Caki2 (cell line): ENCODE measurements around the gene NGF. TPM values are rescaled to one million over a fixed set of nuclear protein-coding genes. Genes with fewer than 3 reads are reported as not detected.
"Not testable (repeated sequence)": the region's sequence is repeated elsewhere in the genome, so short reads cannot be mapped to it uniquely, and the experiment has no call there.

Experiments
- DNase-seq: peaks from one replicate; pipeline ENCODE4 v3.0.0-alpha.2; 2015; ENCODE audit warnings: low read depth
- in situ Hi-C: cut with HindIII; loops from 2 replicates; pipeline ENCODE4 v1.10.0; 2016; ENCODE audit warnings: low sequenced_read_pairs, low pct_unique_long_range_greater_than_20kb, mixed read lengths
- total RNA-seq: library from RNA; depleted of rRNA; stranded (reverse); fragments of >200 nt; shearing (Covaris generic); gene quantifications from 2 replicates; pipeline ENCODE4 v1.2.3, GENCODE V29; 2014; ENCODE audit warnings: low replicate concordance

The NGF gene
- total RNA-seq, 1 experiment from 2014 or later, result not detected

- in situ Hi-C loops, result no loop called here
These were observed 23.3 kb downstream of the NGF start for GRCh38 chr1:115314765-115315164.

DNA sequence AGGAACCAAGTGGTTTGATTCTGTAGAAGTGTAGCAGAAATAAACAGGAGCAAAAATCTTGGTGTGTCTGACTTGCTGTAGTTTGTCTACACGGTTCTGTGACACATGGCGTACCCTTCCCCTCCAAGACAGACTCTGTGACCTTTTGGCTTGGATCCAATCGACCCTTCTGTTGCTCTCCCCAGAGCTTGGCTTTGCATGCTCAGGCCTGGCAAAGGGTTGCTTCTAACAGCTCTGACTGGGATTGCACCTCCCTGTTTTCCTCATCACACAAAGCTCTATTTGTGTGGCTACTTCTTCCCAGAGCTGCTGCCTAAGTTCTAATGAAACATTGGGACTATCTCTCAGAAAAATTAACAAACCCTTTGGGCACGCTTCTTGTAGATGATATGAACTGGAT lies 24.0 kb downstream of the NGF start:
- in situ Hi-C loops, result no loop called here

More at GRCh38 chr1:115314765-115315164, 23.3 kb downstream of the NGF start:
- DNase-seq, result no peak

DNA sequence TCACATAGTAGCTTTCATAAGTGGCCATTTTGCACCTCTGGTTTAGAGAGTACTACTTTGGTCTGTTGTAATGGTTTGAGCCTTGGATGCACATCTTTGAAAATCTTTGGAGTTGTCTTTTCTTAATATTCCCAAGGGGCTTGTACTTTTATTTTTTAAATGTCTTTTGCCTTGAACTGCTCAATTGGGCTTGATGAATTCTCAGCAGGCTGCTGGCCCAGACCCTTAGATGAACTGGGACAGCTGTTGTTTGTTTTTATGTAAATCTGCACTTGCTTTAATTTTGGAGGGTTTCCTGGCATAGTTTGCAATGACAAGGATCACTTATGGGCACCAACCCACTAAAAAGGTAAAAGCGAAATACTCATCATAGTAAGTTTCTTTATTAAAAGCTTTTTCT lies 24.9 kb downstream of the NGF start:
- no peak for DNase-seq
- in situ Hi-C loops, result no loop called here

More for the DNA sequence above, 24.0 kb downstream of the NGF start:
- no peak for DNase-seq

DNA sequence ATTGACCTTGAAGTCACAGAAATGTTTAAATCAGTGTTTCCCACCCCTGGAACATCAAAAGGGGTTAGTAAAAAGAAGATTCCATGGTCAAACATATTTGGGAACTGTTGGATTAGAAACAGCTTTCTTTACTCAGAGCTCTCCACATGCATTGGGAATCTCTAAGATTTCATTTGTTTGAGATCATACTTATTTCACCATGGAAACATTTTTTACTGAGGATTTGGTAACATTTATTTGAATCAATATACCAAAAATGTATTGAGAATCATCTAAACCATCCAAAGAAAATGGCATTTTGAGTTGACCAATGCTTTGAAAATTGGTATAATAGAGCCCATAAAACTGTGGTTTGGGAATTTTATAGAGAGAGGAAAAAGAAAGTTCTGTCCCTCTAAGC lies 25.3 kb downstream of the NGF start:
- DNase-seq, result no peak
- in situ Hi-C loops, result no loop called here

- DNase-seq, result no peak
- in situ Hi-C loops, result no loop called here
These were observed 26.5 kb downstream of the NGF start for GRCh38 chr1:115311474-115311989.

GRCh38 chr1:115310581-115311473 lies 27.2 kb downstream of the NGF start:
- no peak for DNase-seq
- in situ Hi-C loops, result no loop called here

DNA sequence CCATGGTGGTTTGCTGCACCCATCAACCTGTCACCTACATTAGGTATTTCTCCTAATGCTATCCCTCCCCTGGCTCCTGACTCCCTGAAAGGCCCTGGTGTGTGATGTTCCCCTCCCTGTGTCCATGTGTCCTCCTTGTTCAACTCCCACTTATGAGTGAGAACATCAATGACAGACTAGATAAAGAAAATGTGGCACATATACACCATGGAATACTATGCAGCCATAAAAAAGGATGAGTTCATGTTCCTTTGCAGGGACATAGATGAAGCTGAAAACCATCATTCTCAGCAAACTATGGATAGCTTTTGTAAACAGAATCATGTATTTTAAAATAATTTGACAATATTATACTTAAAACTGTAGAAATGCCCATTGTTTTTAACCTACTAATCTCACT lies 28.5 kb downstream of the NGF start:
- in situ Hi-C loops, DNase-seq: not testable (repeated sequence)

DNA sequence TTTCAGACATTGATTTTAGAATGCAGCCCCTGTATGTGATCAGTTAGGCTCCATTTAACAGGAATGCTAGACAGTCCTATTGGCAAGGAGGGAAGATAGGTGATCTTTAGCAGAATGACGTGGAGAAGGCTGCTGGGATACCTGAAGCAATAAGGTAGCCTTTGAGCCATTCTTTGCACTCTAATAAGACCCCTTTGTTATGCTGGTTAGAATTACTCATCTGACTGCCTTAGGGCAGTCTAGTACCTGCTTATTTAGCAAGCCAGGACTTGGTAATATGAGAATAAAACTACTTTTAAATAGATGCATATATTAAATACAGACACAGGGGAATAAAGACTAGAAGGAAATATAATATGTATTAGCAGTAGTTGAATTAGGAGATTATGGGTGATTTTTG lies 29.1 kb downstream of the NGF start:
- no peak for DNase-seq
- in situ Hi-C loops, result no loop called here

DNA sequence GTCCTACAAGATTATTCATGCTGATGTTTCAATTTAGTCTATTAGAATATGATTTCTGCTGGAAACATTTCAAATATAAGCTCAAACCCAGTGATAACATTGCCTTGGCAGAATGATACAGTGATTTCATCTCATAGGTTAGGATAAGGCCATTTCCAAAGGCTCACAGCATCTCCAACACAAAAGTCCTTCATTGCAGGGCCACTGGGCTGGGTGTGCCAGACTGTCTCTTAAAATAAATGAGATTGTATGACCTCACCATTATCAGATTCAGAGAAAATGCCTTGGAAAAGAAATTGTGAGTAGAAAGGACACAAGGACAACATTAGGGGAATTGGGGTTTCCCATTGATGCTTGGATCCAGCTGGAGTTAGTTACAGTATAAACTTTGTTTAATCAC lies 30.4 kb downstream of the NGF start:
- in situ Hi-C loops, result no loop called here
- DNase-seq, result no peak

- no peak for DNase-seq
- in situ Hi-C loops, result no loop called here
These were observed 31.9 kb downstream of the NGF start for GRCh38 chr1:115306146-115306545.

DNA sequence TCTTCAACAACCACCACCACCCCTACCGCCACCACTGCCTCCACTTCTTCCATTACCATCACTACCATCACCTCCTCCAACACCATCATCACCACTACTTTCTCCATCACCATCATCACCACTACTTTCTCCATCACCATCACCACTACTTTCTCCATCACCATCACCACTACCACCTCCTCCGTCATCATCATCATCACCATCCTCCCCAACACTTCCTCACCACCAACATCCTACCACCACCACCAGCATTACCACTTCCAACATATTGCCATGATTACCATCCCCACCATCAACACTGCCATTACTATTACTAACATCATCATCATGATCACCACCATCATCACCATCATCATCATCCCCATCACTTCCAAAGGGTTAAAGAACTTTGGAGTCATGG lies 34.7 kb downstream of the NGF start:
- DNase-seq, result no peak
- in situ Hi-C loops, result no loop called here

GRCh38 chr1:115302390-115302961 lies 35.6 kb downstream of the NGF start:
- in situ Hi-C loops, result no loop called here

DNA sequence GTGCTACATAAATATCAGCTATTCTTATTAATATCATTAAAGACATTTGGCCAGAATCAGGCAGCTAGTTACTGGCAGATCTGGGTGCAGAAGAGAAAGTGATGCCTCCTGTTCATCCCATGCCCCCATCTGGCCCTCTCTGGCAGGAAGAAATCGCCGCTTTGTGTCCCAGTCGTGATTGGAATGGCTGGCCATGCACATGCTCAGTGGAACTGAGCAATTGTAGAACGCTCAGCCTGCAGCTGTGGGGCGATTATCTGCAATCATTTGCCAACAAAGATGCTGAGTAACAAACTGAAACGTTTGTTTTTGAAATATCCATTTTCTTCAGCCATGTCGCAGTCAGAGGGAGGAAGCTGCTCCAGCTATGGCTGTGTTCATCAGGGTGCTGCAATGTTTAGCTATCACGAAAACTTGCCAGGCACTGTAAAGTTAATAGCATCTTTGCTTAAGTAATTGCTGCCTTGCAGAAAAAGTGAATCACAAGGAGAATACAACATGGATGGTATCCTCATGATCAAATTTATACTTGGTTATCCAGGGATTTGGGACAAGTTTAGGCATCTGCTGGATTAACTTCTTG lies 36.5 kb downstream of the NGF start:
- DNase-seq, result no peak
- in situ Hi-C loops, result no loop called here

More at GRCh38 chr1:115302390-115302961, 35.6 kb downstream of the NGF start:
- DNase-seq, result no peak

DNA sequence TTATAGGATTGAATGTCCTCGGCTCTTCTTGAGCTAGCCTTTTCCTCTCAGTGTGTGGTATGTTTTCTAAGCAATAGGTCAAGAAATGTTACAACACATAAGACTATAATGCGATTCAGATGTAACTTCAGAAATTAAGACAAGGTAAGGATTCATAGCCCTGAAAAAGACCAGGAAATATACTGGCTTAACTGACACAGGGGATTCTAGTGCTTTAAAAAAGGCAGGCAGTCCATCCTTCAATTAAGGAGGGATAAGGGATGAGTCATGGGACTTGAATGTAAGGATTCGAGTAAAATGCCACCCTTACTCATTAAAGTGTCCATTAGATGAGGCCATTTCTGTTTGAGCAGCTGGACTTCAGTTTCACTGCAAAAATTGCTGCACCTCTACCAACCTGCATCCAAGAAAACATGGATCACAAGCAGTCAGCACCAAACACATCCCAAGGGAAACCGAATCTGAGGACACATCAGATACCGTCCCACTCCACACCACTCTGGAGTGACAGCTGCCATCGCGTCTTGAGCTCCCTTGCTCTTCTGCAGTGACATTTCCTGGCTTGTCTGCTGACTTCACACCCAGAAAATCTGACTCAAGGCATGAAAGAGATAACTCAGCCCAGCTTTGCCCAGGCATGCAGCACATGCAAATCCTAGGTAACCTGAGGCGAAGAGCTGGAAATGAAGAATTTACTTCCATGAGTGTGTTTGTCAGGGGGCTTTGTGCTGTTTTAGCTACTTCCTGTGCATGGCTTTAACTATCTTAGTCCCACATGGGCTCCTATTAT lies 37.8 kb downstream of the NGF start:
- DNase-seq, result no peak
- in situ Hi-C loops, result no loop called here

- DNase-seq, result no peak
- in situ Hi-C loops, result no loop called here
These were observed 38.8 kb downstream of the NGF start for GRCh38 chr1:115299266-115299665.

DNA sequence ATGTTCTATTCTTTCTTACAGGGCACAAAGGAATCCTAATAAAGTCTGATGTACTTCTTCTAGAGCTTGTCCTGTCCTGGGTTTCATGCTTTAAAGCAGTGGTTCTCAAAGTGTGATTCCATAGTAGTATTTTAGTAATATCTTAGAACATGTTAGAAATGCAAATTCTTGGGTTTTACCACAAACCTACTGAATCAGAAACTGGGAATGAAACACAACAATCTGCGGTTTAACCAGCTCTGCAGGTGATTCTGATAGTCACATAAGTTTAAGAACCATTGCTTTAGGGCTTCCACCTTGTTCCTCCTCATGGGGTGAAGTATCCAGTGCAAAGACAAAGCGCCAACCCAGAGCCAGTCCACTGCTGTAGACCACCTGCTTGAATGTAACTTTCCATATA lies 41.1 kb downstream of the NGF start:
- DNase-seq, result no peak
- in situ Hi-C loops, result no loop called here

- DNase-seq, result no peak
- in situ Hi-C loops, result no loop called here
These were observed 41.9 kb downstream of the NGF start for GRCh38 chr1:115295904-115296696.

DNA sequence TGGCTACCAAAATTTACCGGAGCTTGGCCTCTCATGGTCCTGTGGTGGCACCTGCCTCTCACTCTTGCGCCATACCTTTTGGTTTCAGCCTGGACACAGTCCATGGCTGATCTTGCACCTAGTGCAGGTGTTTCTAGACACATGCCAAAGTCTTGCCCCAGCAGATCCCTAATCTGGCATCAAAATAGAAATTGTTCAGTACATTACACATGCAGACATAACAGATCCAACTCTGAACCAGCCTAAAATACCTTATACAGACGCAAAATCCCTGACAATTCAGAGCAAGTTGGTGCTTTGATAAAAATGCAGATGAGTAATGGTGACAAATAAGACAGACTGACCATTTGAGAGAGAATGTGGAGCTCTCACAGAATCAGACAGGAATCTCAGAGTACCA lies 44.1 kb downstream of the NGF start:
- in situ Hi-C loops, result no loop called here
- DNase-seq, result no peak
